B cell (primary cell): ENCODE measurements around the gene MVK. TPM values are rescaled to one million over a fixed set of nuclear protein-coding genes. Genes with fewer than 3 reads are reported as not detected.

Source experiments
- ATAC-seq: fragments of 200-7000 bp; cut with Tn5 transposase; one replicate; pipeline ENCODE4 v1.10.0; 2021; ENCODE audit warnings: low read depth, mild to moderate bottlenecking, moderate number of reproducible peaks, moderate library complexity
- CTCF ChIA-PET: fragments of 350-600 bp; sonication (Branson Sonifier 250); formaldehyde crosslinking; loops from one replicate; lab custom pipeline; 2021; ENCODE audit warnings: antibody characterized with exemption, inconsistent platforms; lab: Charles Lee
- POLR2A ChIA-PET: fragments of 350-600 bp; sonication (Branson Sonifier 250); formaldehyde crosslinking; loops from one replicate; lab custom pipeline; 2021; ENCODE audit warnings: antibody characterized with exemption; lab: Charles Lee
- DNase-seq: peaks from one replicate; pipeline ENCODE4 v3.0.0; 2013
- H2AFZ ChIP-seq: 2 replicates; pipeline ENCODE4 v1.6.1; 2012; ENCODE audit warnings: mild to moderate bottlenecking, low read depth, low read length; ENCODE audit not compliant: insufficient read depth, poor library complexity, severe bottlenecking
- H3K27ac ChIP-seq, 2 donors: 1 replicate in 1 of 2; 2 replicates in 1 of 2; pipeline ENCODE4 v1.5.1; 2012 to 2013; ENCODE audit warnings: low read length in 2 of 2, mild to moderate bottlenecking in 2 of 2, moderate library complexity in 1 of 2
- H3K27me3 ChIP-seq, 4 experiments: fragments of 200-600 bp in 1 of 4; sonication (generic) in 1 of 4; replicated peaks in 1 of 4; 1 replicate in 2 of 4; 2 replicates in 2 of 4; pipeline versions ENCODE4 v1.6.1 to v1.7.0; 2013 to 2016; ENCODE audit warnings: low read length in 3 of 4, mild to moderate bottlenecking in 2 of 4, mixed read lengths in 1 of 4, moderate library complexity in 1 of 4; ENCODE audit not compliant: insufficient read depth in 4 of 4, control insufficient read depth in 3 of 4; ENCODE audit errors: control extremely low read depth in 1 of 4
- H3K36me3 ChIP-seq, 2 experiments: replicated peaks in 1 of 2; 1 replicate in 1 of 2; 2 replicates in 1 of 2; pipeline versions ENCODE4 v1.6.1 to v1.7.1; 2013; ENCODE audit warnings: low read length in 1 of 2; ENCODE audit not compliant: insufficient read depth in 2 of 2, control insufficient read depth in 1 of 2; ENCODE audit errors: control extremely low read depth in 1 of 2, extremely low read depth in 1 of 2
- H3K4me1 ChIP-seq, 2 donors: fragments of 200-600 bp in 1 of 2; sonication (generic) in 1 of 2; 1 replicate in 1 of 2; 2 replicates in 1 of 2; pipeline versions ENCODE4 v1.5.1 to v1.6.1; 2013 to 2017; ENCODE audit warnings: low read length in 2 of 2; ENCODE audit not compliant: control insufficient read depth in 2 of 2, insufficient read depth in 2 of 2
- H3K4me2 ChIP-seq: replicated peaks from 2 replicates; pipeline ENCODE3; 2012; ENCODE audit warnings: mild to moderate bottlenecking, low read depth, low read length; ENCODE audit not compliant: poor library complexity, severe bottlenecking
- H3K4me3 ChIP-seq, 5 experiments: fragments of 200-600 bp in 1 of 5; sonication (generic) in 1 of 5; 1 replicate in 3 of 5; 2 replicates in 2 of 5; pipeline versions ENCODE4 v1.5.1 to v1.7.0; 2011 to 2016; ENCODE audit warnings: low read length in 4 of 5, mild to moderate bottlenecking in 4 of 5, low read depth in 2 of 5, control low read depth in 1 of 5, moderate library complexity in 1 of 5; ENCODE audit not compliant: insufficient read depth in 1 of 5; ENCODE audit errors: control extremely low read depth in 1 of 5, extremely low read depth in 1 of 5
- H3K79me2 ChIP-seq: fragments of 200-600 bp; sonication (generic); one replicate; pipeline ENCODE4 v1.6.0; 2016; ENCODE audit warnings: low read length; ENCODE audit not compliant: control insufficient read depth, insufficient read depth
- H3K9ac ChIP-seq: fragments of 200-600 bp; sonication (generic); 2 replicates; pipeline ENCODE4 v1.6.1; 2017; ENCODE audit warnings: mild to moderate bottlenecking, low read length, moderate library complexity
- H3K9me3 ChIP-seq, 3 donors: one replicate each; pipeline versions ENCODE4 v1.6.1 to v1.7.1; 2013; ENCODE audit warnings: low read length in 2 of 3; ENCODE audit not compliant: control insufficient read depth in 2 of 3, insufficient read depth in 1 of 3; ENCODE audit errors: control extremely low read depth in 1 of 3
- H4K20me1 ChIP-seq: 2 replicates; pipeline ENCODE4 v1.6.0; 2012; ENCODE audit warnings: mild to moderate bottlenecking, low read length; ENCODE audit not compliant: insufficient read depth, control insufficient read depth, poor library complexity, severe bottlenecking
- H3K27ac Mint-ChIP-seq: one replicate; pipeline ENCODE4 v1.8.0; 2021; ENCODE audit warnings: mixed read lengths
- H3K27me3 Mint-ChIP-seq: one replicate; pipeline ENCODE4 v1.8.0; 2021; ENCODE audit warnings: mixed read lengths
- H3K4me1 Mint-ChIP-seq: one replicate; pipeline ENCODE4 v1.8.0; 2021; ENCODE audit warnings: mixed read lengths
- H3K4me3 Mint-ChIP-seq: one replicate; pipeline ENCODE4 v1.8.0; 2021; ENCODE audit warnings: mixed read lengths
- H3K9me3 Mint-ChIP-seq: one replicate; pipeline ENCODE4 v1.8.0; 2022; ENCODE audit warnings: mixed read lengths; ENCODE audit not compliant: insufficient read depth
- EZH2 ChIP-seq: IDR thresholded peaks from 2 replicates; pipeline ENCODE4 v1.6.1; 2012; ENCODE audit warnings: borderline replicate concordance, low read depth, mild to moderate bottlenecking, moderate library complexity, low read length; ENCODE audit not compliant: insufficient read depth, poor library complexity, severe bottlenecking
- WGBS: methylation state at CpG from one replicate; pipeline ENCODE4 v1.1.5; 2013; ENCODE audit warnings: missing lambda C conversion rate; ENCODE audit not compliant: insufficient coverage; 5-methylcytosine and 5-hydroxymethylcytosine counted together
- intact Hi-C: fragments of 100-400 bp; cut with micrococcal nuclease; formaldehyde crosslinking; loops from one replicate; pipeline ENCODE4 v1.10.0; 2022
- polyA plus RNA-seq: library from polyadenylated mRNA; depleted of rRNA; stranded (reverse); fragments of >200 nt; gene quantifications from 2 replicates; pipeline ENCODE4 v1.2.3, GENCODE V29; 2012
- total RNA-seq, 2 donors: library from RNA; stranded (reverse); fragments of 120-200 nt in 1 of 2; gene quantifications; 1 replicate in 1 of 2; 2 replicates in 1 of 2; pipeline versions ENCODE4 v1.2.3 to v1.2.4, GENCODE V29; 2013 to 2022
- TF ChIP-seq, protein P1 (sequence below): fragments of 200-600 bp; IDR thresholded peaks from one replicate; pipeline ENCODE4 v1.8.0; 2022; ENCODE audit warnings: antibody characterized with exemption, mild to moderate bottlenecking

MVK gene
- total and polyA plus RNA-seq, 2 donors (not counting 1 experiment from before 2014, with no cell fraction given): 12.1 to 12.5 TPM

DNA sequence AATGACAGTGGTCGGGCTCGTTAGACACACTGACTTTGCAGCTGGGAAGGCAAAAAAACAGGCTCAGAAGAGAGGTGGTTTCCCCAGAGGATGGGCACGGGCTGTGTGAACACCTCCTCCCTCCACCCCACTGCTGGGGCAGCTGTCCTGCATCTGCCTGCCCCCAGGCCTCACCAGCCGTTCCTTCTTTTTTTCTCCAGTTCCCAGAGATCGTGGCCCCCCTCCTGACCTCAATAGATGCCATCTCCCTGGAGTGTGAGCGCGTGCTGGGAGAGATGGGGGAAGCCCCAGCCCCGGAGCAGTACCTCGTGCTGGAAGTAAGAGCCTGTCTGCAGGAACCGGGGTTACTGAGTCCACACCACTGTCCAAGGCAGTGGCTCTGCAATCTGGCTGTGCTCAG, 17.4 kb downstream of the MVK start:
- Mint-ChIP-seq H3K4me3 (no peak overlapping the region), H3K4me1 (no peaks in the 10 kb centered on the region), H3K27me3 (no peaks in the 10 kb centered on the region), H3K9me3 (no peaks in the 10 kb centered on the region), H3K27ac (no peak overlapping the region)
- Histone ChIP-seq H2AFZ (no peak overlapping the region), H3K4me2 (no peak overlapping the region), H3K27me3 (no peaks in the 10 kb centered on the region), H4K20me1 (no peaks in the 10 kb centered on the region), H3K79me2 (no peaks in the 10 kb centered on the region), H3K27ac (no peak overlapping the region), H3K9ac (no peak overlapping the region), H3K36me3 (peaks cover 0 to 20% of the 10 kb centered on the region in 2 experiments), H3K4me3 (no peak overlapping the region), H3K9me3 (no peaks in the 10 kb centered on the region), H3K4me1 (no peaks in the 10 kb centered on the region)
- DNase-seq: no peak
- no peak for ATAC-seq
- POLR2A ChIA-PET: no interaction called here
- TF ChIP-seq, protein P1, sequence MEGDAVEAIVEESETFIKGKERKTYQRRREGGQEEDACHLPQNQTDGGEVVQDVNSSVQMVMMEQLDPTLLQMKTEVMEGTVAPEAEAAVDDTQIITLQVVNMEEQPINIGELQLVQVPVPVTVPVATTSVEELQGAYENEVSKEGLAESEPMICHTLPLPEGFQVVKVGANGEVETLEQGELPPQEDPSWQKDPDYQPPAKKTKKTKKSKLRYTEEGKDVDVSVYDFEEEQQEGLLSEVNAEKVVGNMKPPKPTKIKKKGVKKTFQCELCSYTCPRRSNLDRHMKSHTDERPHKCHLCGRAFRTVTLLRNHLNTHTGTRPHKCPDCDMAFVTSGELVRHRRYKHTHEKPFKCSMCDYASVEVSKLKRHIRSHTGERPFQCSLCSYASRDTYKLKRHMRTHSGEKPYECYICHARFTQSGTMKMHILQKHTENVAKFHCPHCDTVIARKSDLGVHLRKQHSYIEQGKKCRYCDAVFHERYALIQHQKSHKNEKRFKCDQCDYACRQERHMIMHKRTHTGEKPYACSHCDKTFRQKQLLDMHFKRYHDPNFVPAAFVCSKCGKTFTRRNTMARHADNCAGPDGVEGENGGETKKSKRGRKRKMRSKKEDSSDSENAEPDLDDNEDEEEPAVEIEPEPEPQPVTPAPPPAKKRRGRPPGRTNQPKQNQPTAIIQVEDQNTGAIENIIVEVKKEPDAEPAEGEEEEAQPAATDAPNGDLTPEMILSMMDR: no peak
- no peak for TF ChIP-seq EZH2
- WGBS: 85% methylated on average over 10 of the region's 10 CpGs
- intact Hi-C loops: no loop called here
- CTCF ChIA-PET: no interaction called here

DNA sequence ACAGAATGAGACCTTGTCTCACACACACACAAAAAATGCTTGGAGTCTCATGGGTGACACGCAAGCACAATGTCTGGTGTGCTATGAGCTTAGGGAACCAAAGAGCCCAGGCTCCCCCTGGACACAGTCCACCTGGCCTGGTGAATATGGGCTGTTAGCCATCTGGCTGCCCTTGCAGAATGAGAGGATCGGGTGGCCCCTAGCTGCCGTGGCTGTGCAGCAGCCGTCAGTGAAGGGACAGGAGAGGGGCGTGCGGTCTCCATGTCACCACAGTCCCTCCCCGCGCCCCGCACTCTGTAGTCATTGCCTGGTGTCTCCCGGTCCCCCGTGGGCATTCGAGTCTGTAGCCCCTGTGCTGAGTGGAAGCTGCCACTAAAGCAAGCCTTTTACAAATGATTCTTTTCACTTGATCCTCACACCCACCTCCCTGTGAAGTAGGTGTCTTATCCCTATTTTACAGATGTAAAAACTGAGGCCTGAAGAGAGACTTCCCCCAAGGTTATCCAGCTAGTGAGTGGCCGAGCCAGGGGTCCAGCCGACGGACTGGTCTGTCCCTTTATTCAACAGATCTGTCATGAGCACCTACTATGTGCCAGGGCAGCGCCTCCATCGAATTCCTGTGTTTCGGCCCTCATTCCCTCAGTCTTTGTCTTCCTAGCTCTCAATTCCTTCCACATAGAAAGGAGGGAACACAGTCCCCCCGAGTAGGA, 18.8 kb downstream of the MVK start:
- DNase-seq (no peak), ATAC-seq (no peak)
- intact Hi-C loops: no loop called here
- H3K27me3 Mint-ChIP-seq: no peaks in the 10 kb centered on the region
- H2AFZ ChIP-seq: no peak overlapping the region
- no peak overlapping the region for H3K4me3 Mint-ChIP-seq
- TF ChIP-seq, protein P1: no peak
- TF ChIP-seq EZH2: no peak
- H3K9ac ChIP-seq: no peak overlapping the region
- no peaks in the 10 kb centered on the region for H3K4me1 ChIP-seq
- H3K9me3 ChIP-seq: no peaks in the 10 kb centered on the region
- no peaks in the 10 kb centered on the region for H3K9me3 Mint-ChIP-seq
- no peaks in the 10 kb centered on the region for H3K79me2 ChIP-seq
- 98% methylated on average over 15 of the region's 19 CpGs for WGBS
- CTCF ChIA-PET: no interaction called here
- no peak overlapping the region for H3K4me2 ChIP-seq
- POLR2A ChIA-PET: no interaction called here
- H3K36me3 ChIP-seq: peaks cover 0 to 17% of the 10 kb centered on the region in 2 experiments
- H3K4me3 ChIP-seq: no peak overlapping the region
- no peak overlapping the region for H3K27ac Mint-ChIP-seq
- H4K20me1 ChIP-seq: no peaks in the 10 kb centered on the region
- H3K27me3 ChIP-seq: no peaks in the 10 kb centered on the region
- peaks cover 4% of the 10 kb centered on the region for H3K4me1 Mint-ChIP-seq
- no peak overlapping the region for H3K27ac ChIP-seq
